SU-DHL-6 (cell line): ENCODE data around the gene BCO2.

Experiments used
- H2AFZ ChIP-seq: fragments of 200-600 bp; sonication (generic); 2 replicates; pipeline ENCODE4 v1.6.1; 2014; ENCODE audit warnings: low read depth, mild to moderate bottlenecking, moderate library complexity, mixed read lengths, antibody characterized with exemption, low read length; ENCODE audit not compliant: severe bottlenecking
- H3F3A ChIP-seq: fragments of 200-600 bp; shearing (Covaris generic); 2 replicates; pipeline ENCODE4 v1.6.0; 2016; ENCODE audit warnings: antibody characterized with exemption, mild to moderate bottlenecking; ENCODE audit not compliant: insufficient read depth
- H3K27ac ChIP-seq: fragments of 200-600 bp; sonication (generic); 2 replicates; pipeline ENCODE4 v1.5.1; 2016; ENCODE audit warnings: low read depth, mild to moderate bottlenecking, low read length, moderate library complexity, mixed read lengths
- H3K27me3 ChIP-seq: fragments of 200-600 bp; sonication (generic), shearing (Covaris generic); 2 replicates; pipeline ENCODE4 v1.6.0; 2014; ENCODE audit warnings: mild to moderate bottlenecking, low read length
- H3K36me3 ChIP-seq: fragments of 200-600 bp; sonication (generic); 2 replicates; pipeline ENCODE4 v1.6.1; 2014; ENCODE audit warnings: mild to moderate bottlenecking, low read length, mixed read lengths
- H3K4me2 ChIP-seq: fragments of 300-600, 200-600 bp; shearing (Covaris generic), sonication (generic); 2 replicates; pipeline ENCODE4 v1.6.0; 2014; ENCODE audit warnings: low read length, low read depth, mild to moderate bottlenecking; ENCODE audit not compliant: poor library complexity, severe bottlenecking
- H3K4me3 ChIP-seq: fragments of 200-600 bp; sonication (generic); 2 replicates; pipeline ENCODE4 v1.5.1; 2014; ENCODE audit warnings: antibody characterized with exemption, low read length, mild to moderate bottlenecking, mixed read lengths; ENCODE audit not compliant: insufficient read depth, poor library complexity, severe bottlenecking
- H3K79me2 ChIP-seq: fragments of 200-600 bp; sonication (generic); 2 replicates; pipeline ENCODE4 v1.6.1; 2014; ENCODE audit warnings: mild to moderate bottlenecking, low read length, moderate library complexity; ENCODE audit not compliant: insufficient read depth
- H3K9ac ChIP-seq: fragments of 200-600 bp; sonication (generic); 2 replicates; pipeline ENCODE4 v1.7.0; 2014; ENCODE audit warnings: mild to moderate bottlenecking, low read length
- H3K9me2 ChIP-seq: fragments of 200-600 bp; sonication (generic); replicated peaks from 2 replicates; pipeline ENCODE4 v1.6.1; 2014; ENCODE audit warnings: low read length; ENCODE audit not compliant: insufficient read depth
- H3K9me3 ChIP-seq: fragments of 200-600 bp; sonication (generic); 2 replicates; pipeline ENCODE4 v1.6.1; 2014; ENCODE audit warnings: low read length, mixed read lengths; ENCODE audit not compliant: insufficient read depth
- H4K20me1 ChIP-seq: fragments of 200-600 bp; sonication (generic); 2 replicates; pipeline ENCODE4 v1.6.1; 2014; ENCODE audit warnings: low read depth, mild to moderate bottlenecking, antibody characterized with exemption, low read length, moderate library complexity, mixed read lengths
- EZH2phosphoT487 ChIP-seq: fragments of 200-600 bp; sonication (generic), shearing (Covaris generic); conservative IDR thresholded peaks from 2 replicates; pipeline ENCODE4 v1.6.1; 2018; ENCODE audit warnings: mild to moderate bottlenecking, antibody characterized with exemption, low read length, moderate library complexity, mixed read lengths
- TF ChIP-seq, protein P1 (sequence below): fragments of 200-600 bp; sonication (generic); IDR thresholded peaks from one replicate; pipeline ENCODE4 v1.5.1; 2017; ENCODE audit warnings: antibody characterized with exemption, mild to moderate bottlenecking, low read length, moderate library complexity; ENCODE audit not compliant: insufficient read depth, poor library complexity, severe bottlenecking

BCO2 gene

GRCh38 chr11:112176077-112176476, 765 bp downstream of the BCO2 start:
- no peak overlapping the region for H3K9ac ChIP-seq
- no peaks in the 10 kb centered on the region for H4K20me1 ChIP-seq
- H3K9me2 ChIP-seq: no peaks in the 10 kb centered on the region
- no peaks in the 10 kb centered on the region for H3K79me2 ChIP-seq
- H2AFZ ChIP-seq: no peak overlapping the region
- H3K4me2 ChIP-seq: no peak overlapping the region
- no peaks in the 10 kb centered on the region for H3K27me3 ChIP-seq
- TF ChIP-seq, protein P1, sequence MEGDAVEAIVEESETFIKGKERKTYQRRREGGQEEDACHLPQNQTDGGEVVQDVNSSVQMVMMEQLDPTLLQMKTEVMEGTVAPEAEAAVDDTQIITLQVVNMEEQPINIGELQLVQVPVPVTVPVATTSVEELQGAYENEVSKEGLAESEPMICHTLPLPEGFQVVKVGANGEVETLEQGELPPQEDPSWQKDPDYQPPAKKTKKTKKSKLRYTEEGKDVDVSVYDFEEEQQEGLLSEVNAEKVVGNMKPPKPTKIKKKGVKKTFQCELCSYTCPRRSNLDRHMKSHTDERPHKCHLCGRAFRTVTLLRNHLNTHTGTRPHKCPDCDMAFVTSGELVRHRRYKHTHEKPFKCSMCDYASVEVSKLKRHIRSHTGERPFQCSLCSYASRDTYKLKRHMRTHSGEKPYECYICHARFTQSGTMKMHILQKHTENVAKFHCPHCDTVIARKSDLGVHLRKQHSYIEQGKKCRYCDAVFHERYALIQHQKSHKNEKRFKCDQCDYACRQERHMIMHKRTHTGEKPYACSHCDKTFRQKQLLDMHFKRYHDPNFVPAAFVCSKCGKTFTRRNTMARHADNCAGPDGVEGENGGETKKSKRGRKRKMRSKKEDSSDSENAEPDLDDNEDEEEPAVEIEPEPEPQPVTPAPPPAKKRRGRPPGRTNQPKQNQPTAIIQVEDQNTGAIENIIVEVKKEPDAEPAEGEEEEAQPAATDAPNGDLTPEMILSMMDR: no peak
- TF ChIP-seq EZH2phosphoT487: no peak
- H3K9me3 ChIP-seq: no peaks in the 10 kb centered on the region
- H3K27ac ChIP-seq: no peak overlapping the region
- no peak overlapping the region for H3K4me3 ChIP-seq
- no peaks in the 10 kb centered on the region for H3K36me3 ChIP-seq
- H3F3A ChIP-seq: no peaks in the 10 kb centered on the region; the same call in 1 of the 2 replicates

- Histone ChIP-seq H3K27ac (no peak overlapping the region), H3K9me3 (no peaks in the 10 kb centered on the region), H2AFZ (no peak overlapping the region), H3K27me3 (no peaks in the 10 kb centered on the region), H3K79me2 (no peaks in the 10 kb centered on the region), H3F3A (no peaks in the 10 kb centered on the region), H3K4me3 (no peak overlapping the region), H3K4me2 (no peak overlapping the region), H4K20me1 (no peaks in the 10 kb centered on the region), H3K9me2 (no peaks in the 10 kb centered on the region), H3K36me3 (no peaks in the 10 kb centered on the region), H3K9ac (no peak overlapping the region)
- TF ChIP-seq, protein P1: no peak
Observed at GRCh38 chr11:112177589-112177988, 2.3 kb downstream of the BCO2 start.

DNA sequence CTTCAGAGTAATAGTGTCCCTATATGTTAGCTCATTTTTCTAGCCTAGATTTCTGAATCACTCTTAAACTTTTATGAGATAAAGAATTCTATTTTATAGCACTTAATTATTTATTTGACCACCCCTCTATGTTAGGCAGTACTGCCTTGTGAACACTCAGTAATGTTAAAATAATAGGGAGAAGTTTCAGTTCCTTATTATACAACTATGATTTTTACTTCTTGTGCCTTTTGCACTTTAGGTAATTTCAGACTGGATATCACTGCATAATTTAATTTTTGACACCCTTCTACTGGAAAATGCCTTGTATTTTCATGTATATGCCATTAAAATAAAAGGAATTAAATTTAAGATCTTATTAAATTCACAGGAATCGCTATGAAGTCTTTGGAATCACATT, 3.1 kb downstream of the BCO2 start:
- TF ChIP-seq, protein P1: no peak
- TF ChIP-seq EZH2phosphoT487: no peak
- Histone ChIP-seq H3K4me2 (no peak overlapping the region), H3F3A (no peaks in the 10 kb centered on the region), H4K20me1 (no peaks in the 10 kb centered on the region), H3K9ac (no peak overlapping the region), H3K27me3 (no peaks in the 10 kb centered on the region), H3K27ac (no peak overlapping the region), H3K9me2 (no peaks in the 10 kb centered on the region), H3K9me3 (no peaks in the 10 kb centered on the region), H3K36me3 (no peaks in the 10 kb centered on the region), H3K4me3 (no peak overlapping the region), H2AFZ (no peak overlapping the region), H3K79me2 (no peaks in the 10 kb centered on the region)

DNA sequence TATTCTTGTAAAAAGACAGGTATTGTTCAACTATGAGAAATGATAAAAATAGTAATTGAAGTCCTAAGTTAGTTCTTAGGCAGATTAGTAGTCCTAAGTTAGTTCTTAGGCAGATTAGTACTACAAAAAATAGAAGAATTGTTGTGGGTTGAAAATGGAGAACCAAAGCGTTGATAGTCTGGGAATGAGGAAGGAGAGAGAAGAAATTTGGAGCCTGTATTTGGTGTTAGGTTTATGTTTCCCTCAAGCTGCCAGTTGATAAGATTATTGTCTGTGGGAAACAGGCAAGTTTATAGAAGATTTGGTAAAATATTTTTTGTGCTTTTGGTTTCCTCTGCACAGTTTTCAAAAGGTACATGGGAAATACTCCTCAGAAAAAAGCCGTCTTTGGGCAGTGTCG, 3.6 kb downstream of the BCO2 start:
- Histone ChIP-seq H3K9ac (no peak overlapping the region), H2AFZ (no peak overlapping the region), H3K27ac (no peak overlapping the region), H3K4me2 (no peak overlapping the region), H3K27me3 (no peaks in the 10 kb centered on the region), H4K20me1 (no peaks in the 10 kb centered on the region), H3K4me3 (no peak overlapping the region), H3K36me3 (no peaks in the 10 kb centered on the region), H3K9me3 (no peaks in the 10 kb centered on the region), H3K79me2 (no peaks in the 10 kb centered on the region), H3K9me2 (no peaks in the 10 kb centered on the region), H3F3A (no peaks in the 10 kb centered on the region)
- TF ChIP-seq EZH2phosphoT487: no peak
- TF ChIP-seq, protein P1: no peak
